DOHH2 (cell line): Measurements from ENCODE around the gene TMEM39B.

Experiments
- H3F3A ChIP-seq: fragments of 200-600 bp; sonication (generic), shearing (Covaris generic); 2 replicates; pipeline ENCODE4 v1.6.0; 2016; ENCODE audit warnings: antibody characterized with exemption, mild to moderate bottlenecking; ENCODE audit not compliant: control insufficient read depth, insufficient read depth
- H3K27ac ChIP-seq: fragments of 200-600 bp; sonication (generic); 2 replicates; pipeline ENCODE4 v1.5.1; 2014; ENCODE audit warnings: low read depth, mild to moderate bottlenecking, low read length, moderate library complexity
- H3K27me3 ChIP-seq: fragments of 200-600 bp; sonication (generic); 2 replicates; pipeline ENCODE4 v1.6.1; 2014; ENCODE audit warnings: mild to moderate bottlenecking, low read length, mixed read lengths; ENCODE audit not compliant: control insufficient read depth
- H3K36me3 ChIP-seq: fragments of 200-600 bp; sonication (generic); 2 replicates; pipeline ENCODE4 v1.6.1; 2014; ENCODE audit warnings: mild to moderate bottlenecking, low read length, moderate library complexity, mixed read lengths; ENCODE audit not compliant: control insufficient read depth
- H3K4me1 ChIP-seq: fragments of 200-600 bp; sonication (generic); 2 replicates; pipeline ENCODE4 v1.6.1; 2014; ENCODE audit warnings: mild to moderate bottlenecking, low read length, mixed read lengths; ENCODE audit not compliant: control insufficient read depth
- H3K4me2 ChIP-seq: fragments of 200-600 bp; sonication (generic); 2 replicates; pipeline ENCODE4 v1.6.0; 2014; ENCODE audit warnings: mild to moderate bottlenecking, low read length, moderate library complexity
- H3K4me3 ChIP-seq: fragments of 200-600 bp; sonication (generic); 2 replicates; pipeline ENCODE4 v1.5.1; 2014; ENCODE audit warnings: mild to moderate bottlenecking, low read length, mixed read lengths
- H3K79me2 ChIP-seq: fragments of 200-600 bp; sonication (generic); 2 replicates; pipeline ENCODE4 v1.6.1; 2014; ENCODE audit warnings: mild to moderate bottlenecking, low read length, mixed read lengths; ENCODE audit not compliant: control insufficient read depth
- H3K9me2 ChIP-seq: fragments of 200-600 bp; sonication (generic); replicated peaks from 2 replicates; pipeline ENCODE4 v1.6.1; 2014; ENCODE audit warnings: mild to moderate bottlenecking, low read length, mixed read lengths; ENCODE audit not compliant: control insufficient read depth
- H3K9me3 ChIP-seq: fragments of 200-600 bp; sonication (generic); 2 replicates; pipeline ENCODE4 v1.6.1; 2014; ENCODE audit warnings: antibody characterized with exemption, low read length, mixed read lengths; ENCODE audit not compliant: control insufficient read depth, insufficient read depth
- H4K20me1 ChIP-seq: fragments of 200-600 bp; sonication (generic); 2 replicates; pipeline ENCODE4 v1.6.0; 2014; ENCODE audit warnings: low read depth, mild to moderate bottlenecking, antibody characterized with exemption, low read length, moderate library complexity; ENCODE audit not compliant: control insufficient read depth, insufficient read depth
- CTCF ChIP-seq: fragments of 200-600 bp; sonication (generic); IDR thresholded peaks from one replicate; pipeline ENCODE4 v1.5.1; 2014; ENCODE audit warnings: antibody characterized with exemption, mild to moderate bottlenecking, low read depth, low read length; ENCODE audit not compliant: poor library complexity, severe bottlenecking
- EZH2phosphoT487 ChIP-seq: fragments of 200-600 bp; sonication (generic); IDR thresholded peaks from 2 replicates; pipeline ENCODE4 v1.6.1; 2017; ENCODE audit warnings: borderline replicate concordance, mild to moderate bottlenecking, antibody characterized with exemption, low read length, moderate library complexity, mixed read lengths

TMEM39B gene

GRCh38 chr1:32099426-32099825 lies 26.7 kb downstream of the TMEM39B start:
- no peaks in the 10 kb centered on the region for H3K79me2 ChIP-seq
- H3K27ac ChIP-seq: no peak overlapping the region
- no peak overlapping the region for H3K4me3 ChIP-seq
- peaks cover 48% of the 10 kb centered on the region for H3K36me3 ChIP-seq
- no peaks in the 10 kb centered on the region for H3K9me2 ChIP-seq
- H3F3A ChIP-seq: no peaks in the 10 kb centered on the region
- no peaks in the 10 kb centered on the region for H3K27me3 ChIP-seq
- no peak overlapping the region for H3K4me2 ChIP-seq
- TF ChIP-seq EZH2phosphoT487 (no peak), CTCF (no peak)
- H3K4me1 ChIP-seq: no peaks in the 10 kb centered on the region
- H4K20me1 ChIP-seq: no peaks in the 10 kb centered on the region
- H3K9me3 ChIP-seq: no peaks in the 10 kb centered on the region

GRCh38 chr1:32100359-32100758 lies 27.6 kb downstream of the TMEM39B start:
- Histone ChIP-seq H3K27me3 (no peaks in the 10 kb centered on the region), H3K27ac (no peak overlapping the region), H3K4me3 (no peak overlapping the region), H4K20me1 (no peaks in the 10 kb centered on the region), H3K36me3 (peaks cover 39% of the 10 kb centered on the region), H3K4me2 (no peak overlapping the region), H3K9me2 (no peaks in the 10 kb centered on the region), H3F3A (0 out of 2 replicates have a peak, but pooled peaks cover 2% of the 10 kb centered on the region), H3K9me3 (no peaks in the 10 kb centered on the region), H3K4me1 (no peaks in the 10 kb centered on the region), H3K79me2 (no peaks in the 10 kb centered on the region)
- no peak for TF ChIP-seq EZH2phosphoT487
- TF ChIP-seq CTCF: no peak

- no peaks in the 10 kb centered on the region for H3K4me1 ChIP-seq
- H3K27ac ChIP-seq: no peak overlapping the region
- no peaks in the 10 kb centered on the region for H4K20me1 ChIP-seq
- H3F3A ChIP-seq: 0 out of 2 replicates have a peak, but pooled peaks cover 4% of the 10 kb centered on the region
- H3K79me2 ChIP-seq: no peaks in the 10 kb centered on the region
- H3K9me3 ChIP-seq: no peaks in the 10 kb centered on the region
- no peak overlapping the region for H3K4me2 ChIP-seq
- no peak for TF ChIP-seq EZH2phosphoT487
- TF ChIP-seq CTCF: no peak
- H3K27me3 ChIP-seq: no peaks in the 10 kb centered on the region
- no peaks in the 10 kb centered on the region for H3K9me2 ChIP-seq
- H3K4me3 ChIP-seq: no peak overlapping the region
- H3K36me3 ChIP-seq: peaks cover 32% of the 10 kb centered on the region
Observed at GRCh38 chr1:32100807-32101708, 28.3 kb downstream of the TMEM39B start.
